Measurements from ENCODE around the gene SDHD. TPM values are rescaled to one million over a fixed set of nuclear protein-coding genes. Genes with fewer than 3 reads are reported as not detected.

Gene SDHD
- total RNA-seq: 139 TPM

GRCh38 chr11:112086422-112087191 lies at the start of gene SDHD, which contains the start of gene TIMM8B:
SDHD (plus strand) TSS chr11:112086873; CDS start chr11:112086908, 35 bp downstream.
TIMM8B (minus strand) TSS chr11:112086756; CDS start chr11:112086723, 33 bp downstream.

GRCh38 chr11:112073941-112074811 lies 12.5 kb upstream of the SDHD start, which contains the start of the genes NKAPD1 and PIH1D2:
NKAPD1 (plus strand) TSS chr11:112074299; CDS start chr11:112075575, 1,276 bp downstream.
PIH1D2 (minus strand) TSS chr11:112074017; CDS start chr11:112073174, 843 bp downstream.

Other genes starting within 250 kb of the SDHD start
- gene ALG9, start 215.3 kb upstream of the SDHD start, total RNA-seq: 47.7 TPM
- 4.1 TPM for gene FDXACB1, start 207.7 kb upstream of the SDHD start, total RNA-seq
- 24.3 TPM for gene CFAP68, start 207.3 kb upstream of the SDHD start, total RNA-seq
- 54.8 TPM for gene CRYAB, start 175.1 kb upstream of the SDHD start, total RNA-seq
- gene HSPB2, start 174.1 kb upstream of the SDHD start, total RNA-seq: 3.2 TPM
- 8.2 TPM for gene C11orf52, start 168.0 kb upstream of the SDHD start, total RNA-seq
- 25.7 TPM for gene DIXDC1, start 149.5 kb upstream of the SDHD start, total RNA-seq
- 33.6 TPM for gene DLAT, start 61.5 kb upstream of the SDHD start, total RNA-seq
- gene PIH1D2, start 12.9 kb upstream of the SDHD start, total RNA-seq: 3.9 TPM
- gene NKAPD1, start 12.6 kb upstream of the SDHD start, total RNA-seq: 19.5 TPM
- gene TIMM8B, start 117 bp upstream of the SDHD start, total RNA-seq: 47.6 TPM
- gene IL18, start 77.2 kb downstream of the SDHD start, total RNA-seq: 6.1 TPM
- gene TEX12, start 80.5 kb downstream of the SDHD start, total RNA-seq: 1.3 TPM
- 6.7 TPM for gene BCO2, start 88.6 kb downstream of the SDHD start, total RNA-seq
- 28.0 TPM for gene PTS, start 139.6 kb downstream of the SDHD start, total RNA-seq
- not detected for gene PLET1, start 174.0 kb downstream of the SDHD start, total RNA-seq